OCI-LY7 (cell line): ENCODE data around the gene ITPKB.

ENCODE experiments used
- EZH2phosphoT487 ChIP-seq: fragments of 200-600 bp; sonication (generic); IDR thresholded peaks from 2 replicates; pipeline ENCODE4 v1.6.1; 2018; ENCODE audit warnings: low read depth, borderline replicate concordance, mild to moderate bottlenecking, mixed run types, antibody characterized with exemption, low read length, moderate library complexity, mixed read lengths
- TF ChIP-seq, protein P1 (sequence below): fragments of 200-600 bp; sonication (generic); conservative IDR thresholded peaks from 2 replicates; pipeline ENCODE4 v1.5.1; 2014; ENCODE audit warnings: mild to moderate bottlenecking, antibody characterized with exemption, low read length, moderate library complexity, mixed read lengths

DNA sequence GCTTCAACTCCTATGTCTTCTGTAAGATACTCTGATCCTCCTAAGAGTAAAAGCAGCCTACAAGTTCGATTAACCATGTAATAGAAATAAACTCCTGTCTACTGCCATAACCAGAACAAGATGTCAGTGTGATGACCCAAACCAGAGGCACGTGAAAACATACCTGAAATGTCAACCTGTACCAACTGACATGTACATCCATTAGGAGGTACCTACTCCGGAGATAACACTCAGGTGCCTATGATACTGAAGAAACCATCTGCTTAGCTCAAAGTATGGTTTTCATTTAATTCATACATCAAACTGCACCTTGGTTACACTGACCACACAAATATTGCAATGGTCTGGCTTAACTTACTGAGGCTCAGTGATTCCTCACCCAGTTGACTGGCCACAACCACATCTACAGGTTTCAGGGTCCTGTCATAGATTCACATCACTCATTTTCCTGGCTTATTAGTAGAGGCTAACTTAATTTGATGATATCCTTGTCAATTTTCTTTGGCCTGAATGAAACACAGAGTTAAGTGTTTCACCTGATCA is 4.4 kb downstream of the ITPKB start:
- TF ChIP-seq, protein P1, sequence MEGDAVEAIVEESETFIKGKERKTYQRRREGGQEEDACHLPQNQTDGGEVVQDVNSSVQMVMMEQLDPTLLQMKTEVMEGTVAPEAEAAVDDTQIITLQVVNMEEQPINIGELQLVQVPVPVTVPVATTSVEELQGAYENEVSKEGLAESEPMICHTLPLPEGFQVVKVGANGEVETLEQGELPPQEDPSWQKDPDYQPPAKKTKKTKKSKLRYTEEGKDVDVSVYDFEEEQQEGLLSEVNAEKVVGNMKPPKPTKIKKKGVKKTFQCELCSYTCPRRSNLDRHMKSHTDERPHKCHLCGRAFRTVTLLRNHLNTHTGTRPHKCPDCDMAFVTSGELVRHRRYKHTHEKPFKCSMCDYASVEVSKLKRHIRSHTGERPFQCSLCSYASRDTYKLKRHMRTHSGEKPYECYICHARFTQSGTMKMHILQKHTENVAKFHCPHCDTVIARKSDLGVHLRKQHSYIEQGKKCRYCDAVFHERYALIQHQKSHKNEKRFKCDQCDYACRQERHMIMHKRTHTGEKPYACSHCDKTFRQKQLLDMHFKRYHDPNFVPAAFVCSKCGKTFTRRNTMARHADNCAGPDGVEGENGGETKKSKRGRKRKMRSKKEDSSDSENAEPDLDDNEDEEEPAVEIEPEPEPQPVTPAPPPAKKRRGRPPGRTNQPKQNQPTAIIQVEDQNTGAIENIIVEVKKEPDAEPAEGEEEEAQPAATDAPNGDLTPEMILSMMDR: no peak
- no peak for TF ChIP-seq EZH2phosphoT487
